A549 treated with ZK216348 at 1 μM for 4 hours (cell line): ENCODE measurements around the gene AUNIP. TPM values are rescaled to one million over a fixed set of nuclear protein-coding genes. Genes with fewer than 3 reads are reported as not detected.

Source experiments
- total RNA-seq: library from RNA; stranded (reverse); fragments of 200-300 nt; extraction: Qiagen RNA extraction; gene quantifications from 5 replicates; pipeline ENCODE4 v1.2.3, GENCODE V29; 2022; ENCODE audit warnings: low read depth

The AUNIP gene, protein sequence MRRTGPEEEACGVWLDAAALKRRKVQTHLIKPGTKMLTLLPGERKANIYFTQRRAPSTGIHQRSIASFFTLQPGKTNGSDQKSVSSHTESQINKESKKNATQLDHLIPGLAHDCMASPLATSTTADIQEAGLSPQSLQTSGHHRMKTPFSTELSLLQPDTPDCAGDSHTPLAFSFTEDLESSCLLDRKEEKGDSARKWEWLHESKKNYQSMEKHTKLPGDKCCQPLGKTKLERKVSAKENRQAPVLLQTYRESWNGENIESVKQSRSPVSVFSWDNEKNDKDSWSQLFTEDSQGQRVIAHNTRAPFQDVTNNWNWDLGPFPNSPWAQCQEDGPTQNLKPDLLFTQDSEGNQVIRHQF
- total RNA-seq: 7.1 to 10.4 TPM (median 8.3 TPM) in 5 replicates

DNA sequence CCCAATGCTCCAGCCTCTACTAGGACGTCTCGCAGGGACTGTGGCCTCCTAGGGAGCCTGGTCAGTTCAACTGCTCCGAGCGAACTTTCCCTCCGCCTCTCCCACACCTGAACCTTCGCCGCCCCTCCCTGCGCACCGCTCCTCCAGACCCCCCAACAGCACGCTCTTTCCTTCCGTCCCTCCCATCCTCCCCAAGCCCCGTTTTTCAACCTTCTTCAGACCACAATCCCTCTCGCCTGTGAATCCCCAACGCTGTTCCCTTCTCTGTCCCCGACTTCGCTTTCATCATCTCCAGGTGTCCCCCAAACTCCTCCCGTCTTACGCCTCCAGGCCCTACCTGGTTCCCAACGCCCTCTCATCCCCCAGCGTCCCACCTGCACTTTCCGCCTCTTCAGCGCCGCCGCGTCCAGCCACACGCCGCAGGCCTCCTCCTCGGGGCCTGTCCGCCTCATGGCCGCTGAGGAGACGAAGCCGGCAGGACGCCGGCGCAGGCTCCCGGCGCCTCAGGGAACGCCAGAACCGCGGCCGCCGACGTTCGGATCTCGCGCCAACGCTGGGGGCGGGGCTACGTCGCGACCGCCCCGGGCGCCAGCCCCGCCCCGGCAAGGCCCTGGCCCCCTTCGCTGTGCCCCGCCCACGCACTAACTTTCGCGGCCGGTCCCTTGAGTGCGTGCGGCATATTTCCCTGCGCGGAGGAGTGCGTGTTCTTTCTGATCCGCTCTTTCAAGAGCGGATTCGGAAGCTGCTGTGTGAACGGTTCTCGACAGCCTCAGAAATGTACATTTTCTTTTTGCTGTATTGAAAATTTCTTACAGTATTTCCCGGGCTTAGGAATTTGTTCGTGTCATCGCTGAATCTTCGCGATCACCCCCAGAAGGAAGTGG, at the start of gene AUNIP:
AUNIP (minus strand) TSS at position 552 of the 884 bp plus-strand sequence; CDS start at position 452, 100 bp downstream.

DNA sequence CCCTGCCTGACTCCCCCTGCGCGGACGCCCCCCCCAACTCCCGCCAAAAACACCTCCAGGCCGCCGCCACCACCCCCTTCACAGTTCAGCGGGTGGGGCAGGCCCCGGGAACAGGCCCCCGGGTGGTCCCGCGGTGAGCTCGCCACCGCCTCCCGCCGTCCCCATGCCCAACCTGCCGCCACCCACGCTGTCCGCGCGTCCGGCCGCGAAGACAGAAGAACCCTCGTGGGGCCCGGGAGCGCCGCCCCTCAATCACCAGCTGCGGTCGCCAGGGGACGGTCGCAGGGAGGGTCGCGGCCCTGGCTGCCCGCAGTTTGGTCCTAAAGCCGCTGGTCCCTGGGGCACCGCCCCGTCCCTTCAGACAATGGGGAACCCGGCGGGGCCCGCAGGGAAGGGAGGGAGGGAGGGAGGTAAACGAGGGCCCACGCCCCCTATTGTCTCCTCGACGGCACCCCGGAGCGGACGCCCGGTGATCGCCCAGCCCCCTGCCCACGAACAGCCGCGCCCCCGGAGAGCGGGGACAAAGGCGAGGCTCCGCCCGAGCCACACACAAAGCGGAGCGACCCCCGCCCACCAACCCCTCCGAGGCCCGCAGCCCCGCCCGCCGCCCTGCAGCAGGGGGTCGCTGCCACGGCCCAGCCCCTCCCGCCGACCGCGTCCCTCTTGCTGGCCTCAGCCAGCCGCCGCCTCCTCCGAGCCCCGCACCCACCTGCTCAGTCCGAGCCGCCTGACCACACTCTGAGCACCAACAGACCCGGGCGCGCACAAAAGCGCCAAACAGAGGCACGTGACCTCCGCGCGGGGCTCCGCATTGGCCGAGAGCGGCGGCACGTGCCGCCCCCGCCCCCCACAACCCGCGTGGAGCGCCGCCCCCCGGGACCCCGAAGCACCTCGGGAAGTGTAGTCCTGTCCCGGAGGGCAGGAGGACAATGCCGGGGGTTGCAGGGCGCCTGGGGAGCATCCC, 46.7 kb upstream of the AUNIP start, which contains the start of gene STMN1:
STMN1 (minus strand) TSS at position 740 of the 964 bp plus-strand sequence. CDS start 1,743 bp downstream, outside the sequence.

DNA sequence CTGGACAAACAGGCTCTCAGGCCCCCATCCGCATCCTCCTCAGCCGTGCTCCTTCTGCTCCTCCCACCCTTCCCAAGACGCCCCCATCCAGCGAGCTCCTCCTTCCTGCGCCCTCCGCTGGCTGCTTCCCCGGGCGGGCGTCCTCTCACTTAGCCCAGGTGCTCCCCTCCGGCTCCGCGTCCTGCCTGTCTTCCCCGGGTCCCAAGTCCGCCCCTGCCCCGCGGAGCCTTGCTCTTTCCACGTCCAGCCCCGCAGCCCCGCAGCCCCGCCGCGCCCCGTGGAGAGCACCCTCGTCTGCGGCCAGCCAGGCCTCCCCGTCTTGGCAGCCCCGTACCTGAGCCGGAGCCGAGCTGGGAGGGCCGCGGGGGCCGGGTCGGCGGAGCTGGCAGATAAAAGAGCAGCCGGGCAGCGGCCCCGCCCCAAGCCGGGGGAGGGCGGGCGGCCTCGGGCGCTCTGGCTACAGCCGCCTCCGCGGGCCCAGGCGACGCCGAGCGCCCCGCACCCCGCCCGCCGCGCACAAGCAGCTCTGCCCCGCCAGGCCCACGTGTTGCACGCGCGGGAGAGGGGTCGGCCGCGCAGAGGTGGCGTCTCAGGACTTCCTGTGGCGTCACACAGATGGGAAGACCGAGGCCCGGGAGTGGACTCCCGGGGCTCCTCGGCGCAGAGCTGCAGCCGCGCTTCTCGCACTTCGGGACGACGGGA, 16.0 kb upstream of the AUNIP start, which contains the start of gene PAQR7:
PAQR7 (minus strand) TSS at position 555 of the 702 bp plus-strand sequence. CDS start 11,869 bp downstream, outside the sequence.

DNA sequence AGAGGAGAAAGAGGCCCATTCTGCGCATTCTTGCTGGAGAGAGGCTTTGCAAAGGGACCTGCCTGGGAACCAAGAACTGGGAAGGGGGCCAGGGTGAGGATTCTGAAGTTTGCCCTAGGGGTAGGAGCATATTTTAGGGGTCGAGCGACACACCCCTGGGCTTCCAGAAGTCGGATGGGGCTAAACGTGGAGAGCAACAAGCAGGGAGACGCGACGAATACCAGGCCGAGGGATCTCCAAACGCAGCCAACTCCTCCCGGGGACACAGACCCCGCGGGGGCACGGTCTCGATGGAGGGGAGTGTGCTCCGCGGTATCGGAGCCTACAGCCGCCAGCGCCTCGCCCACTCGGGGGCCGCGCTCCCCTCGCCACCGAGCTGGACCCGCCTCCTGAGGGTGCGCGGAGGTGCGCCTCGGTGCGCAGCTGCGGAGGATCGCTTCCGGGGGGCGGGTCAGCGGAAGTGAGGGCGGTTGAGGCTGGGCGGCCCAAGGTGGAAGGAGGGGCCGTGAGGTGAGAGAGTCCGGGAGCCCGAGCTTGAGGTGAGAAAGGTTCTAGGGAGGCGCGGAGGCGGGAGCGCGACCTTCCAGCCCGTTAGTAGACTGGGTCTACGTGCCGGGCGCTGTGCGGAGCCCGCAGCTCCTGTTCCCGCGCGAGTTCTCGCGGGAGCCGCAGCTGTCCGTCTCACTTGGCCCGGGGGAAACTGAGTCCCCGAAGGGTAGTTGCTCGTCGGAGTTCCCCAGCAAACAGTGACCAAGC, 39.6 kb downstream of the AUNIP start, which contains the start of gene MTFR1L:
MTFR1L (plus strand) TSS at position 464 of the 756 bp plus-strand sequence. CDS start 3,151 bp downstream, outside the sequence.

DNA sequence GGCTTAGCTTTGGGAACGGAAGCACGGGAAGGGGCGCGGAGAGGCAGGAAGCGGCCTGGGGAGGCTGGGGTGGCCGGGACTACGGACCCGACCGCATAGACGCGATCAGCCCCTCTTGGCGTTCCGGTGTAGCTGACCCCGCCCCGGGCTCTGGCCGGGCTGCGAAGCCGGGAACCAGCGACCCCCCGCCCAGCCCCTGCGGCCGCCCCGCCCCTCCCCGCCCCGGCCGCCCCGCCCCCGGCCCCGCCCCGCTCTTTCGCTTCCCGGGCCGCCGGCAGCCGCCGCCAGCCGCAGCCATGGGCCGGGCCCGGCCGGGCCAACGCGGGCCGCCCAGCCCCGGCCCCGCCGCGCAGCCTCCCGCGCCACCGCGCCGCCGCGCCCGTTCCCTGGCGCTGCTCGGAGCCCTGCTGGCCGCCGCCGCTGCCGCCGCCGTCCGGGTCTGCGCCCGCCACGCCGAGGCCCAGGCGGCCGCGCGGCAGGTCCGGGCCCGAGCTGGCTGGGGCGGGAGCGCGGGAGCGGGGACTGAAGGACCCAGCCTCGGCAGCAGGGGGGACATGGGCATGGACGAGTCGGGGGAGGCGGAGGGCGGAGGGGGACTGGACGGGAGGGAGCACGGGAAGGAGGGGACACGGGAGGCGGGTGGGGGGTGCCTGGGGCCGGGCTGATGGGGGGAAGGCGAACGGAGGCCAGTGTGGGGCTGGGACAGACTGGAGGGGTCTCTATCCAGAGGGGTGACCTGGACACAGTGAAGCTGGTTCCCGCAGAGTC, 59.1 kb downstream of the AUNIP start, which contains the start of gene SELENON:
SELENON (plus strand) TSS at position 259 of the 768 bp plus-strand sequence; CDS start at position 297, 38 bp downstream.

Other genes with a start within 250 kb of the AUNIP start
- 0.09 to 0.63 TPM (median 0.34 TPM) in 5 replicates for gene MAN1C1, start 242.7 kb downstream of the AUNIP start, total RNA-seq
- gene SELENON, start 59.3 kb downstream of the AUNIP start, total RNA-seq: 50.6 to 71.3 TPM (median 61.3 TPM) in 5 replicates
- gene MTFR1L, start 39.5 kb downstream of the AUNIP start, total RNA-seq: 23.0 to 26.4 TPM (median 25.5 TPM) in 5 replicates
- gene PAQR7, start 16.3 kb upstream of the AUNIP start, total RNA-seq: 4.5 to 7.4 TPM (median 6.7 TPM) in 5 replicates
- gene STMN1, start 47.0 kb upstream of the AUNIP start, total RNA-seq: 212 to 300 TPM (median 222 TPM) in 5 replicates
- 5.5 to 8.8 TPM (median 6.9 TPM) in 5 replicates for gene PAFAH2, start 138.6 kb upstream of the AUNIP start, total RNA-seq
- gene EXTL1, start 162.3 kb upstream of the AUNIP start, total RNA-seq: 0.05 TPM in 1 of 5 replicates, not detected in the others
- gene SLC30A2, start 186.7 kb upstream of the AUNIP start, total RNA-seq: 0.09 to 0.31 TPM (median 0.25 TPM) in 5 replicates
- 0.43 to 0.85 TPM (median 0.60 TPM) in 5 replicates for gene TRIM63, start 208.2 kb upstream of the AUNIP start, total RNA-seq